ENCODE results near the gene CDK17. TPM values are rescaled to one million over a fixed set of nuclear protein-coding genes. Genes with fewer than 3 reads are reported as not detected.
"Not testable (repeated sequence)": the region's sequence is repeated elsewhere in the genome, so short reads cannot be mapped to it uniquely, and the experiment has no call there.

CDK17 gene
- total and polyA plus RNA-seq, 4 donors: 53.1 to 122 (median 60.4) TPM

- H3K36me3 ChIP-seq (ENCODE audit: control insufficient read depth, insufficient read depth, low read length); H3K27ac ChIP-seq (ENCODE audit: low read depth, low read length); H3K4me3 ChIP-seq (ENCODE audit: low read depth, low read length); H3K4me1 ChIP-seq (ENCODE audit: control insufficient read depth, insufficient read depth, low read length); DNase-seq (ENCODE audit: low read depth in 4 of 6, low spot score in 6 of 6); H3K27me3 ChIP-seq (ENCODE audit: control insufficient read depth, insufficient read depth, low read length); H3K9me3 ChIP-seq (ENCODE audit: control insufficient read depth, insufficient read depth, low read length): not testable (repeated sequence)
- WGBS (ENCODE audit: insufficient coverage): 88% methylated on average over 3 of the region's 4 CpGs
These were observed 20.5 kb downstream of the CDK17 start for GRCh38 chr12:96379743-96380142.

- Histone ChIP-seq H3K4me1 (ENCODE audit: control insufficient read depth, insufficient read depth, low read length) (peaks cover 1% of the 10 kb centered on the region), H3K4me3 (ENCODE audit: low read depth, low read length) (no peak overlapping the region), H3K9me3 (ENCODE audit: control insufficient read depth, insufficient read depth, low read length) (no peaks in the 10 kb centered on the region), H3K27me3 (ENCODE audit: control insufficient read depth, insufficient read depth, low read length) (no peaks in the 10 kb centered on the region), H3K36me3 (ENCODE audit: control insufficient read depth, insufficient read depth, low read length) (no peaks in the 10 kb centered on the region), H3K27ac (ENCODE audit: low read depth, low read length) (no peak overlapping the region)
- no CpG with 5 or more reads among the region's 1 CpG for WGBS (ENCODE audit: insufficient coverage)
- no peak for DNase-seq (ENCODE audit: low read depth in 4 of 6, low spot score in 6 of 6)
These were observed 21.9 kb downstream of the CDK17 start for GRCh38 chr12:96378319-96378718.

- no peak overlapping the region for H3K4me3 ChIP-seq (ENCODE audit: low read depth, low read length)
- DNase-seq (ENCODE audit: low read depth in 4 of 6, low spot score in 6 of 6): no peak
- H3K9me3 ChIP-seq (ENCODE audit: control insufficient read depth, insufficient read depth, low read length): no peaks in the 10 kb centered on the region
- no peaks in the 10 kb centered on the region for H3K36me3 ChIP-seq (ENCODE audit: control insufficient read depth, insufficient read depth, low read length)
- H3K27ac ChIP-seq (ENCODE audit: low read depth, low read length): no peak overlapping the region
- peaks cover 5% of the 10 kb centered on the region for H3K4me1 ChIP-seq (ENCODE audit: control insufficient read depth, insufficient read depth, low read length)
- no peaks in the 10 kb centered on the region for H3K27me3 ChIP-seq (ENCODE audit: control insufficient read depth, insufficient read depth, low read length)
These were observed 23.4 kb downstream of the CDK17 start for GRCh38 chr12:96376865-96377264.

GRCh38 chr12:96375841-96376604 lies 24.2 kb downstream of the CDK17 start:
- H3K4me1 ChIP-seq (ENCODE audit: control insufficient read depth, insufficient read depth, low read length): peaks cover 5% of the 10 kb centered on the region
- no peak overlapping the region for H3K27ac ChIP-seq (ENCODE audit: low read depth, low read length)
- no peak overlapping the region for H3K4me3 ChIP-seq (ENCODE audit: low read depth, low read length)
- H3K9me3 ChIP-seq (ENCODE audit: control insufficient read depth, insufficient read depth, low read length): no peaks in the 10 kb centered on the region
- no CpG with 5 or more reads among the region's 1 CpG for WGBS (ENCODE audit: insufficient coverage)
- no peak for DNase-seq (ENCODE audit: low read depth in 4 of 6, low spot score in 6 of 6)
- H3K27me3 ChIP-seq (ENCODE audit: control insufficient read depth, insufficient read depth, low read length): no peaks in the 10 kb centered on the region
- H3K36me3 ChIP-seq (ENCODE audit: control insufficient read depth, insufficient read depth, low read length): no peaks in the 10 kb centered on the region

GRCh38 chr12:96375170-96375569 lies 25.1 kb downstream of the CDK17 start:
- Histone ChIP-seq H3K4me1 (ENCODE audit: control insufficient read depth, insufficient read depth, low read length) (peaks cover 5% of the 10 kb centered on the region), H3K4me3 (ENCODE audit: low read depth, low read length) (no peak overlapping the region), H3K27ac (ENCODE audit: low read depth, low read length) (no peak overlapping the region), H3K36me3 (ENCODE audit: control insufficient read depth, insufficient read depth, low read length) (no peaks in the 10 kb centered on the region), H3K27me3 (ENCODE audit: control insufficient read depth, insufficient read depth, low read length) (no peaks in the 10 kb centered on the region), H3K9me3 (ENCODE audit: control insufficient read depth, insufficient read depth, low read length) (no peaks in the 10 kb centered on the region)
- no peak for DNase-seq (ENCODE audit: low read depth in 4 of 6, low spot score in 6 of 6)

GRCh38 chr12:96371790-96372699 lies 28.2 kb downstream of the CDK17 start:
- no peak overlapping the region for H3K4me3 ChIP-seq (ENCODE audit: low read depth, low read length)
- H3K36me3 ChIP-seq (ENCODE audit: control insufficient read depth, insufficient read depth, low read length): no peaks in the 10 kb centered on the region
- H3K4me1 ChIP-seq (ENCODE audit: control insufficient read depth, insufficient read depth, low read length): peaks cover 9% of the 10 kb centered on the region
- no peaks in the 10 kb centered on the region for H3K27me3 ChIP-seq (ENCODE audit: control insufficient read depth, insufficient read depth, low read length)
- H3K9me3 ChIP-seq (ENCODE audit: control insufficient read depth, insufficient read depth, low read length): no peaks in the 10 kb centered on the region
- DNase-seq (ENCODE audit: low read depth in 4 of 6, low spot score in 6 of 6): peak in 1 of 6 donors; percentile 37
- H3K27ac ChIP-seq (ENCODE audit: low read depth, low read length): peak overlapping the region; percentile 15
- WGBS (ENCODE audit: insufficient coverage): no CpG with 5 or more reads among the region's 2 CpGs

GRCh38 chr12:96371138-96371789 lies 29.0 kb downstream of the CDK17 start:
- Histone ChIP-seq H3K4me1 (ENCODE audit: control insufficient read depth, insufficient read depth, low read length) (peaks cover 9% of the 10 kb centered on the region), H3K9me3 (ENCODE audit: control insufficient read depth, insufficient read depth, low read length) (no peaks in the 10 kb centered on the region), H3K27ac (ENCODE audit: low read depth, low read length) (no peak overlapping the region), H3K27me3 (ENCODE audit: control insufficient read depth, insufficient read depth, low read length) (no peaks in the 10 kb centered on the region), H3K36me3 (ENCODE audit: control insufficient read depth, insufficient read depth, low read length) (no peaks in the 10 kb centered on the region), H3K4me3 (ENCODE audit: low read depth, low read length) (no peak overlapping the region)
- no peak for DNase-seq (ENCODE audit: low read depth in 4 of 6, low spot score in 6 of 6)
- WGBS (ENCODE audit: insufficient coverage): 100% methylated on average over 1 of the region's 5 CpGs

- H3K4me1 ChIP-seq (ENCODE audit: control insufficient read depth, insufficient read depth, low read length): peaks cover 9% of the 10 kb centered on the region
- WGBS (ENCODE audit: insufficient coverage): no CpG with 5 or more reads among the region's 1 CpG
- no peaks in the 10 kb centered on the region for H3K36me3 ChIP-seq (ENCODE audit: control insufficient read depth, insufficient read depth, low read length)
- peak overlapping the region; percentile 6 for H3K27ac ChIP-seq (ENCODE audit: low read depth, low read length)
- no peak overlapping the region for H3K4me3 ChIP-seq (ENCODE audit: low read depth, low read length)
- H3K9me3 ChIP-seq (ENCODE audit: control insufficient read depth, insufficient read depth, low read length): no peaks in the 10 kb centered on the region
- H3K27me3 ChIP-seq (ENCODE audit: control insufficient read depth, insufficient read depth, low read length): no peaks in the 10 kb centered on the region
- DNase-seq (ENCODE audit: low read depth in 4 of 6, low spot score in 6 of 6): no peak
These were observed 31.6 kb downstream of the CDK17 start for GRCh38 chr12:96368687-96369086.

- Histone ChIP-seq H3K27ac (ENCODE audit: low read depth, low read length) (peak overlapping the region; percentile 6), H3K4me1 (ENCODE audit: control insufficient read depth, insufficient read depth, low read length) (peaks cover 6% of the 10 kb centered on the region), H3K27me3 (ENCODE audit: control insufficient read depth, insufficient read depth, low read length) (no peaks in the 10 kb centered on the region), H3K36me3 (ENCODE audit: control insufficient read depth, insufficient read depth, low read length) (no peaks in the 10 kb centered on the region), H3K9me3 (ENCODE audit: control insufficient read depth, insufficient read depth, low read length) (no peaks in the 10 kb centered on the region), H3K4me3 (ENCODE audit: low read depth, low read length) (no peak overlapping the region)
- peak in 5 of 6 donors; percentile 7 to 72 (median 25) for DNase-seq (ENCODE audit: low read depth in 4 of 6, low spot score in 6 of 6)
- WGBS (ENCODE audit: insufficient coverage): no CpG with 5 or more reads among the region's 2 CpGs
These were observed 32.0 kb downstream of the CDK17 start for GRCh38 chr12:96368233-96368632.

Data from spinal cord (tissue), 10 donors.